Upper lobe of right lung (tissue), 1 donor: ENCODE measurements around the gene RAC3. TPM values are rescaled to one million over a fixed set of nuclear protein-coding genes. Genes with fewer than 3 reads are reported as not detected.
A peak's percentile ranks its signal among the peaks of the same experiment; 100 is the strongest.

Source experiments
- ATAC-seq: fragments of 200-7000 bp; cut with Tn5 transposase; one replicate; pipeline ENCODE4 v1.9.1; 2020; ENCODE audit warnings: mild to moderate bottlenecking, moderate library complexity
- DNase-seq: peaks from one replicate; pipeline ENCODE4 v3.0.0-alpha.2; 2020
- H3K27ac ChIP-seq: fragments of 200-600 bp; one replicate; pipeline ENCODE4 v1.8.0; 2022
- H3K27me3 ChIP-seq: fragments of 200-600 bp; one replicate; pipeline ENCODE4 v1.8.0; 2022; ENCODE audit warnings: mild to moderate bottlenecking
- H3K36me3 ChIP-seq: fragments of 200-600 bp; one replicate; pipeline ENCODE4 v1.8.0; 2022
- H3K4me1 ChIP-seq: fragments of 200-600 bp; one replicate; pipeline ENCODE4 v1.8.0; 2022
- H3K4me3 ChIP-seq: fragments of 200-600 bp; one replicate; pipeline ENCODE4 v1.8.0; 2022; ENCODE audit warnings: mild to moderate bottlenecking
- H3K9me3 ChIP-seq: fragments of 200-600 bp; one replicate; pipeline ENCODE4 v1.8.0; 2022
- intact Hi-C: fragments of 100-400 bp; cut with DNase I; formaldehyde crosslinking; loops from one replicate; pipeline ENCODE4 v1.11.0; 2022
- total RNA-seq: library from RNA; stranded (reverse); fragmentation: NEBNext Ultra II Directional; extraction: Animal tissue kit (Norgen Biotek cat#: 25700); gene quantifications from one replicate; pipeline ENCODE4 v1.2.1, GENCODE V29; 2021
- TF ChIP-seq, protein P1 (sequence below): fragments of 200-600 bp; IDR thresholded peaks from one replicate; pipeline ENCODE4 v1.8.0; 2022; ENCODE audit warnings: antibody characterized with exemption
- donor health status: DM: no; HTN: yes; CAD: no; lungs with severe emphysema.

RAC3 gene
- total RNA-seq, 1 donor from 2014 or later, result 3.4 TPM

DNA sequence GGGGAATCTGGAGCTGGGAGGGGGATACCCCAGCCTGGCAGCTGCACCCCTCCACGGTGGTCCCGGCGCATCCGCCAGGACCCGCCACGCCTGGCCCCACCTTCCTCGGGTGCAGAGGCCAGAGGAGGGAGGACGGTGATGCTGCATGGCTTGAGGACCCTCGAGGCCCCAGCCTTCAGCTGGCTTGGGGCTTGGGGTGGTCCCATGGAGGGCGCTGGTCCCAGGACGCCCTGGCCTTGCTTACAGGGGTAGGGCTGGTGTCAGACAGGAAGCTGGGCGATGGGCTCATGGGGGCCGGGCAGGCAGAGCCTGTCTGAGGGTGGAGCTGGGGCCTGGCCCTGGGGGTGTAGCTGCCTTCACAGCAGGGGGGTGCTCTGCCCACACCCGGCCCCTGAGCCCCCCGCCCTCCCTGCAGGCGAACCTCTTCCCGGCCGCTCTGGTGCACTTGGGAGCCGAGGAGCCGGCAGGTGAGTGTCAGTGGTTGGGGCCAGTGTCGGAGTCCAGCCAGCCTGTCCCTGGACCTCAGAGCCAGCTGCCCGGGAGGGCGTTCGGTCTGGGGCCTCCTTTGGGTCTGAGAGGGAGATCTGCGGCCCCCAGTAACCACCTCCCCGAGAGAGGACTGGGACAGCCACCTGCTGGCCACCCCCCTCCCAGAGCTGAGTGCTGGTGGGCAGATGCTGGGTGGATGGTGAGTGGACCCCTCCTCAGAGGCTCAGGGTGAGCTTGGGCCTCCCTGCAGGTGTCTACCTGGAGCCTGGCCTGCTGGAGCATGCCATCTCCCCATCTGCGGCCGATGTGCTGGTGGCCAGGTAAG, 15.2 kb upstream of the RAC3 start:
- no peaks in the 10 kb centered on the region for H3K9me3 ChIP-seq
- H3K36me3 ChIP-seq, result no peaks in the 10 kb centered on the region
- intact Hi-C loops, result no loop called here
- ATAC-seq (no peak), DNase-seq (no peak)
- TF ChIP-seq, protein P1, sequence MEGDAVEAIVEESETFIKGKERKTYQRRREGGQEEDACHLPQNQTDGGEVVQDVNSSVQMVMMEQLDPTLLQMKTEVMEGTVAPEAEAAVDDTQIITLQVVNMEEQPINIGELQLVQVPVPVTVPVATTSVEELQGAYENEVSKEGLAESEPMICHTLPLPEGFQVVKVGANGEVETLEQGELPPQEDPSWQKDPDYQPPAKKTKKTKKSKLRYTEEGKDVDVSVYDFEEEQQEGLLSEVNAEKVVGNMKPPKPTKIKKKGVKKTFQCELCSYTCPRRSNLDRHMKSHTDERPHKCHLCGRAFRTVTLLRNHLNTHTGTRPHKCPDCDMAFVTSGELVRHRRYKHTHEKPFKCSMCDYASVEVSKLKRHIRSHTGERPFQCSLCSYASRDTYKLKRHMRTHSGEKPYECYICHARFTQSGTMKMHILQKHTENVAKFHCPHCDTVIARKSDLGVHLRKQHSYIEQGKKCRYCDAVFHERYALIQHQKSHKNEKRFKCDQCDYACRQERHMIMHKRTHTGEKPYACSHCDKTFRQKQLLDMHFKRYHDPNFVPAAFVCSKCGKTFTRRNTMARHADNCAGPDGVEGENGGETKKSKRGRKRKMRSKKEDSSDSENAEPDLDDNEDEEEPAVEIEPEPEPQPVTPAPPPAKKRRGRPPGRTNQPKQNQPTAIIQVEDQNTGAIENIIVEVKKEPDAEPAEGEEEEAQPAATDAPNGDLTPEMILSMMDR, result no peak
- H3K27me3 ChIP-seq, result no peaks in the 10 kb centered on the region
- H3K4me1 ChIP-seq, result peaks cover 4% of the 10 kb centered on the region
- no peak overlapping the region for H3K4me3 ChIP-seq
- H3K27ac ChIP-seq, result no peak overlapping the region

DNA sequence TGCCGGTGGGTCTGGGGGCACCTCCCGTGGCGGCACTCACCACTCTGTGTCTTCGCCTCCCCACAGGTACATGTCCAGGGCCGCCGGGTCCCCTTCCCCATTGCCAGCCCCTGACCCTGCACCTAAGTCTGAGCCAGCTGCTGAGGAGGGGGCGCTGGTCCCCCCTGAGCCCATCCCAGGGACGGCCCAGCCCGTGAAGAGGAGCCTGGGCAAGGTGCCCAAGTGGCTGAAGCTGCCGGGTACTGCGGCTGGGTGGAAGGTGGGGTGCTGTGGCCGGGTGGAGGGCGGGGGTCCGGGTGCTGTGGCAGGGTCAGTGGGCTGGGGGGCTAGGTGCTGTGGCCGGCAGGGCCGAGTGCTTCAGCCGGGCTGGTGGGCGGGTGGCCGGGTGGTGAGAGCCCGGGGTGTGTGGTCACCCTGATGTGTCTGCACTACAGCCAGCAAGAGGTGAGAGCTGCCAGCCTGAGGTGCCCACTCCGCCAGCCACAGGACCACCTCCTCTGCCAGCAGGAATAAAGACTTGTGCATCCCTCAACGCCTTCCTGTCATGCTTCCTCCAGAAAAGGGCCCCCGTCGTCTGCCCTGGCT, 14.5 kb upstream of the RAC3 start:
- TF ChIP-seq, protein P1, result no peak
- H3K4me3 ChIP-seq, result no peak overlapping the region
- H3K36me3 ChIP-seq, result no peaks in the 10 kb centered on the region
- ATAC-seq, result no peak
- DNase-seq, result no peak
- intact Hi-C loops, result no loop called here
- H3K27me3 ChIP-seq, result no peaks in the 10 kb centered on the region
- peaks cover 11% of the 10 kb centered on the region for H3K4me1 ChIP-seq
- no peaks in the 10 kb centered on the region for H3K9me3 ChIP-seq
- no peak overlapping the region for H3K27ac ChIP-seq

DNA sequence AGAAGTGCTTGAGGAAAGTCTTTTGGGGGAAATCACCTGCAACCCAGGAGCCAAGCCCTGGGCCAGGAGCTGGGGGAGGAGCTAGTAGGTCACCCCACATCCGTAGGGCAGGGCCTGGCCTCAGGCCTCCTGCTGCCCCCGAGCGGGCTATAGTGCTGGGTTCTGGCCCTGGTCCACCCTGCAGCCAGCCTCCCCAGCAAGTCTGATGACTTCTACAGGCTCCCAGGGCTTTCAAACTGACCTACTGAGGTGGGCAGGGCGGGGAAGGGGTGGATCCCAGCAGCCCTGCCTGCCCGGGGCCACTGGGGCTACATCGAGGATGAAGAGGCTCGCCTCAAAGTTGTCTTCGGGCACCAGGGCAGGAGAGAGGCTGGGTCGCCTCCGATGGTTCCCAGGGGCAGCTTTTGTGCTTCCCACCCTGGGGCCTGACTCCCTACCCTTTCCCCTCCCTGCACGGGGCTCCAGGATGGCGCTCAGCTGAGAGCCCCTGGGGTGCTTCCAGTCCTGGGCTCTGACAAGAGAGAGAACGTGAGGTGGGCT, 13.8 kb upstream of the RAC3 start:
- H3K9me3 ChIP-seq, result no peaks in the 10 kb centered on the region
- no peak overlapping the region for H3K4me3 ChIP-seq
- no peaks in the 10 kb centered on the region for H3K27me3 ChIP-seq
- TF ChIP-seq, protein P1, result no peak
- intact Hi-C loops, result no loop called here
- DNase-seq (no peak), ATAC-seq (peak; percentile 16)
- H3K4me1 ChIP-seq, result peaks cover 10% of the 10 kb centered on the region
- no peak overlapping the region for H3K27ac ChIP-seq
- H3K36me3 ChIP-seq, result no peaks in the 10 kb centered on the region

DNA sequence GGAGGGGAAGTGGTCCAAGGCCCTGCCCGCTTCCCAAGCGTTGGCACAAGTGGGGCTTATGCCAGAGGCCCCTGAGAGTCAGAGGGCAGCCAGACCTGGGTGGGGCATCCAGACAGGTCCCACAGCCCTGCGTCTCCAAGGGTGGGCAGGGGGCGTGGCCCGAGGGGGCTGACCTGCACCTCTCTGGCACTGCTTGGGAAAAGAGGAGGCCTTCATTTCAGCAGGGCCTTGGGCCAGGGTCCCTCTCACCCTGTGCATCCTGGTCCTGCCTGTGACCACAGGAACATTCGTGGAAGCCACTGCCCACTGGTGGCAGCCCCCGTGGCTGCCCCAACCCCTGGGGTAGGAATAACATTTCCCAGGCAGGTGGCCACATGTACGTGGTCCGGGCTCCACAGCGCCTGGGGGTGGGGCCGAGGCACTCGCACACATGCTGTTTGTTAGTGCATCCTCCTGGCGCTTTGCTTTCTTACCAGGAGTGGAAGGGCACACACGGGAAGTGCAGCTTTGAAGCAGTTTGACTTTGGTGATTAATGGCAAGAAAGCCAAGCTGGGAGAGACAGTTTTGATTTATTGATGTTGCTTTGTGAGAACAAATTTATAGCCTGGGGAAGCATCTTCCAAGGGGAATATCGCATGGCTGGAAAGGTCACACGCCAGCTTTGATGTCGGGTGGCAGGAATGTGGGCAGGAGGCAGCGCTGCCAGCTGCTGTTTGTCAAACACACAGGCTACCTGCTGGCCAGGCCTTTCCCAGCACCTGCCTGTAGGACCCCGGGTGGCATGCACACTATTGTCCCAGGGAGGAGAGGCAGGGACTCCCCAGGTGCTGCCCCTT, 13.1 kb upstream of the RAC3 start:
- intact Hi-C loops, result no loop called here
- ATAC-seq (no peak), DNase-seq (no peak)
- no peaks in the 10 kb centered on the region for H3K9me3 ChIP-seq
- no peaks in the 10 kb centered on the region for H3K36me3 ChIP-seq
- TF ChIP-seq, protein P1, result no peak
- H3K4me1 ChIP-seq, result peaks cover 10% of the 10 kb centered on the region
- no peaks in the 10 kb centered on the region for H3K27me3 ChIP-seq
- H3K27ac ChIP-seq, result no peak overlapping the region
- H3K4me3 ChIP-seq, result no peak overlapping the region

DNA sequence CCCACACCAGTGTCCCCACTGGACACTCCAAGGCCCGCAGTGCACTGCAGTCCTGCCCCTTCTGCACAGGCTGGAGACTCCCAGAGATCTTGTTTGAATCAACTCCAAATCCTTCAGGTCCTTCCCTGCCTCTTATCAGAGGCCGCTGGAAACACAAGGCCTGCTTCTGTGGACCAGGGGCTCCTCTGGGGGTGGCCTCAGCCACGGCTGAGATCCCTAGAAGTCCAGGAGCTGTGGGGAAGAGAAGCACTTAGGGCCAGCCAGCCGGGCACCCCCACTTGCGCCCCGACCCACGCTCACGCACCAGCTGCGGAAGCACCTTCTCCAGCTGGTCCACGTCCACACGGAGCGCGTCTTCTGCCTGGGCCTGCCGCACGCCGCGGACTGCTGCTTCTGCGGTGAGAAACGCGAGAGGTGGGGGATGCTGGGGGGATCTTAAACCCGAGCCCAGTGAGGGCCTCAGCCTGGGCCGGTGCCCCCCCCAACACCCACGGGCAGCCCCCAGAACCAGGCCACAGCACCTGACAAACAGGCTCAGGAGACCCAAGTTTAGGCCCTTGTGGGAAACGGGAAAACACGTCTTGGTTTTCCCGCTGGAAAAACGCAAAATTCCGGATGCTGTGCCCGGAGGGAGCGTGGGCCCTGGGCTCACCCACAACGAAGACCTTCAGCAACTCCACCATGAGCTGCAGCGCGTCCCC, 12.3 kb upstream of the RAC3 start:
- no peak overlapping the region for H3K27ac ChIP-seq

More for the DNA sequence above, 12.3 kb upstream of the RAC3 start:
- H3K4me3 ChIP-seq, result no peak overlapping the region
- no peaks in the 10 kb centered on the region for H3K36me3 ChIP-seq
- intact Hi-C loops, result no loop called here
- TF ChIP-seq, protein P1, result no peak
- H3K27me3 ChIP-seq, result no peaks in the 10 kb centered on the region
- no peak for ATAC-seq
- H3K4me1 ChIP-seq, result peaks cover 16% of the 10 kb centered on the region
- H3K9me3 ChIP-seq, result no peaks in the 10 kb centered on the region
- no peak for DNase-seq
